Measurements from ENCODE around the gene STIL. TPM values are rescaled to one million over a fixed set of nuclear protein-coding genes. Genes with fewer than 3 reads are reported as not detected.
"Not testable (repeated sequence)": the region's sequence is repeated elsewhere in the genome, so short reads cannot be mapped to it uniquely, and the experiment has no call there.

The STIL gene
- total RNA-seq, 2 donors from 2014 or later, result 9.6 to 22.0 TPM

DNA sequence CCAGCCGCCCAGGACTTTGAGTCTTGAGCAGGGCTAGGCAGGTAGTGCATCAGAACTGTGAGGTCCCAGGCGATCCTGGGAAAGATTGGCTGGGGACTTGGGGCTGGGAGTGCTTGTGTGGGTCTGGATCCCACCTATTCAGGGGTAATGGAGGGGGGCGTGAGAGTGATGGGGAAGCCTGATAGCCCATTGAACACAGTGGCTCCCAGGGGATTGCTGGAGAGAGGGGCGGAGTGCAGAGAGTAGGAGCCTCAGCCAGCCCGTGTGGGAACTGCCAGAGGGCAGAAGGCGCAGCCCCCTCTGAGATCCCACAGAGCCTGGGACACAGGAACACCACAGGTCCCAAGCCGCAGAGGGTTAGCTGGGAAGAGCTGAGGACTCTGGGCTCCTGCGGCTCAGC lies 104.9 kb downstream of the STIL start:
- intact Hi-C loops (cut with DNase I), result no loop called here
- no peaks in the 10 kb centered on the region for H3K27me3 ChIP-seq
- no peaks in the 10 kb centered on the region for H3K36me3 ChIP-seq
- H3K9me3 ChIP-seq, result no peaks in the 10 kb centered on the region
- no peak overlapping the region for H3K9ac ChIP-seq (ENCODE audit: low read depth in 2 of 2, low read length in 2 of 2)
- no peaks in the 10 kb centered on the region for H3K4me1 ChIP-seq
- TF ChIP-seq, protein P1, sequence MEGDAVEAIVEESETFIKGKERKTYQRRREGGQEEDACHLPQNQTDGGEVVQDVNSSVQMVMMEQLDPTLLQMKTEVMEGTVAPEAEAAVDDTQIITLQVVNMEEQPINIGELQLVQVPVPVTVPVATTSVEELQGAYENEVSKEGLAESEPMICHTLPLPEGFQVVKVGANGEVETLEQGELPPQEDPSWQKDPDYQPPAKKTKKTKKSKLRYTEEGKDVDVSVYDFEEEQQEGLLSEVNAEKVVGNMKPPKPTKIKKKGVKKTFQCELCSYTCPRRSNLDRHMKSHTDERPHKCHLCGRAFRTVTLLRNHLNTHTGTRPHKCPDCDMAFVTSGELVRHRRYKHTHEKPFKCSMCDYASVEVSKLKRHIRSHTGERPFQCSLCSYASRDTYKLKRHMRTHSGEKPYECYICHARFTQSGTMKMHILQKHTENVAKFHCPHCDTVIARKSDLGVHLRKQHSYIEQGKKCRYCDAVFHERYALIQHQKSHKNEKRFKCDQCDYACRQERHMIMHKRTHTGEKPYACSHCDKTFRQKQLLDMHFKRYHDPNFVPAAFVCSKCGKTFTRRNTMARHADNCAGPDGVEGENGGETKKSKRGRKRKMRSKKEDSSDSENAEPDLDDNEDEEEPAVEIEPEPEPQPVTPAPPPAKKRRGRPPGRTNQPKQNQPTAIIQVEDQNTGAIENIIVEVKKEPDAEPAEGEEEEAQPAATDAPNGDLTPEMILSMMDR (IDR thresholded peaks at IDR 0.05), result no peak
- no peak overlapping the region for H3K4me3 ChIP-seq
- no peak overlapping the region for H3K27ac ChIP-seq
- no peak for DNase-seq

DNA sequence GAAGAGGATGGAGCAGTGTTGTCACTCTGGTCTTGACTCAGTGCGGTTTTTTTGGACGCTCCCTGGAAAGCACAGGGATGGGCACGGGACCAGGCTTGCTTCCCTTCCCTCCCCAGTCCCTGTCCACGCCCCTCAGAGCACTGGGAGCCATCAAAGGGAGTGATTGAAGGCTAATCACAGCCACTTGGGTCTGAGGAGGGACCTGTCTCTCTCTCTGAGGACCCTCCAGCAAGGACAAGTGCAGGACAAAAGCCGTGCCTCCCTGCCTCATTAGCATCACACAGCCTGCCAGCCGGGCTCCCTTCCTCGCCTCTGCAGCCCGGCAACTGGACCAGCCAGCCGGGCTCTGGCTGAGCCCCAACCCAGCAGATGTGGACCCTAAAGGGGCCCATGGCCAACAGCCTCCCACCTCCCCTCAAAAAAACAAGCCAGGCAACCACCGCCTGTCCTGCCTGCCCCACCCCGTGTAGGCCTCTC lies 105.5 kb downstream of the STIL start:
- DNase-seq, result no peak
- Histone ChIP-seq H3K4me1 (no peaks in the 10 kb centered on the region), H3K27ac (no peak overlapping the region), H3K27me3 (peaks cover 2% of the 10 kb centered on the region), H3K4me3 (no peak overlapping the region), H3K9ac (ENCODE audit: low read depth in 2 of 2, low read length in 2 of 2) (no peak overlapping the region), H3K9me3 (no peaks in the 10 kb centered on the region), H3K36me3 (no peaks in the 10 kb centered on the region)
- intact Hi-C loops (cut with DNase I), result no loop called here
- TF ChIP-seq, protein P1 (IDR thresholded peaks at IDR 0.05), result no peak

DNA sequence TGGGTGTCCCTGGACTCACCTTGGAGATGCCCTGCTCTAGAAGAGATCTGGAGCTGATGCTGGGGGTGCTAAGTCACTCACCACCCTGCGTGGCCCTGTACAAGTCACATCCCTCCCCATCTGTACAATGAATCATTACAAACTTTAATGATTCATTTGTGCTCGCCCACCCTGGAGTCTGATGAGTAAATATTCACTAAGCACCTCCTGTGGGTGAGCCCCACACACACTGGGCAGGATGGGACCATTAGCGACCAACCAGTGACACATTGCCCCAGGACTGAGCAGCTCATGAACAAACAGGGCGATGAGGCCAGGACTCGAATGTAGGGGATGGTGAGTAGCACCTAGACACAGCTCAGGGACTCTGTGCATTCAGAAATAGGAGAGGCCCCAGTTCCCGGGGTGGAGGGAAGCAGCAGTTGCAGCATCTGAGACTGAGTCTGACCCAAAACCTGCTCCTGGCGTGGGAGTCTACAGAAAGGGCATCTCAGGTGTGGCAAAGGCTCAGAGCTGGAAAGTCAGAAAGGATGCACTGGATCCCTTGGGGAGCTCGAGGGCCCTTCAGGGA lies 106.1 kb downstream of the STIL start:
- no peak overlapping the region for H3K9ac ChIP-seq (ENCODE audit: low read depth in 2 of 2, low read length in 2 of 2)
- no peak overlapping the region for H3K27ac ChIP-seq
- H3K27me3 ChIP-seq, result peaks cover 3% of the 10 kb centered on the region
- TF ChIP-seq, protein P1 (IDR thresholded peaks at IDR 0.05), result no peak
- no peaks in the 10 kb centered on the region for H3K4me1 ChIP-seq
- intact Hi-C loops (cut with DNase I), result no loop called here
- no peaks in the 10 kb centered on the region for H3K36me3 ChIP-seq
- no peaks in the 10 kb centered on the region for H3K9me3 ChIP-seq
- H3K4me3 ChIP-seq, result no peak overlapping the region
- DNase-seq, result no peak

DNA sequence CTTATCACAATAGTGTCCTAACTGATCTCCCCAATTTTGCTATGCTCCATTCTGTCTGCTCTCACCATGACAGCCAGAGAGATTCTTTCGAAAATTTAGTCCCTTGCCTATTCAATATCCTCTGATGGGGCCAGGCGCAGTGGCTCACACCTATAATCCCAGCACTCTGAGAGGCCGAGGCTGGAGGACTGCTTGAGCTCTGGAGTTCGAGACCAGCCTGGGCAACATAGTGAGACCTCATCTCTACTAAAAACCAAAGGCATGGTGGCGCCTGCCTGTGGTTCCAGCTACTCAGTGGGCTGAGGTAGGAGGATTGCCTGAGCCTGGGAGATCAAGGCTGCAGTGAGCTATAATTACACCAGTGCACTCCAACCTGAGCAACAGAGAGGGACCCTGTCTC lies 108.0 kb downstream of the STIL start:
- no peaks in the 10 kb centered on the region for H3K9me3 ChIP-seq
- TF ChIP-seq, protein P1 (IDR thresholded peaks at IDR 0.05), result no peak
- no peak overlapping the region for H3K9ac ChIP-seq (ENCODE audit: low read depth in 2 of 2, low read length in 2 of 2)
- no peaks in the 10 kb centered on the region for H3K4me1 ChIP-seq
- no peaks in the 10 kb centered on the region for H3K36me3 ChIP-seq
- no peak overlapping the region for H3K4me3 ChIP-seq
- DNase-seq, result no peak
- intact Hi-C loops (cut with DNase I), result no loop called here
- peaks cover 3% of the 10 kb centered on the region for H3K27me3 ChIP-seq
- H3K27ac ChIP-seq, result no peak overlapping the region

DNA sequence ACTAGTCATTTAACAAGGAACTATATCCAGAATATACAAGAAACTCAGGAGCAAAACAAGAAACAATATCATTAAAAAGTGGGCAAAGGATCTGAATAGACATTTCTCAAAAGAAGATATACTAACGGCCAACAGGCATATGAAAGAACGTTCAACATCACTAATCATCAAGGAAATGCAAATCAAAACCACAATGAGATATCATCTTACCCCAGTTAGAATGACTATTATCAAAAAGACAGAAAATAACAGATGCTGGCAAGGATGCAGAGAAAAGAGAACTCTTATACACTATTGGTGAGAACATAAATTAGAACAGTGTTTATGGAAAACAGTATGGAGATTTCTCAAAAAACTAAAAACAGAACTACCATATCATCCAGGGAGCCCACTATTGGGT lies 110.4 kb downstream of the STIL start:
- H3K27ac ChIP-seq; H3K4me3 ChIP-seq; H3K27me3 ChIP-seq; H3K36me3 ChIP-seq; H3K4me1 ChIP-seq; H3K9ac ChIP-seq (ENCODE audit: low read depth in 2 of 2, low read length in 2 of 2); DNase-seq; intact Hi-C loops (cut with DNase I); H3K9me3 ChIP-seq: not testable (repeated sequence)

DNA sequence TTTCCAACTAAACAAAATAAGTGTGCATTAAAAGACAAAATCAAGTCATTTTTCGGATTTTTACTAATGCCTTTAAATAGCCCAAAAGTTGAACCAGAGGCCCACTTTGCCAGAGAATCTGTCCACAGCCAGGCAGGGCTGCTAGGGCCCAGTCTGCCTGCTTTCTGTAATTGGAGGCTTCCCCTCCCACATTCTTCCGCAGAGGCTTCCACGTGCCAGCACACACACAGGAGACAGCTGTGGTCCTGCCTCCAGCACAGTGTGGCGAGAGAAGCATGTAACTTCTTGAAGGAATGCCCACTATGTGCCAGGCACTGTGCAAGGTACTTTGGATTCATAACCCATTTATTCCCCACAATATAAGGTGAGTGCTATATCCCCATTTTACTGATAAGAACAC lies 112.8 kb downstream of the STIL start:
- no peaks in the 10 kb centered on the region for H3K4me1 ChIP-seq
- H3K27me3 ChIP-seq, result peaks cover 3% of the 10 kb centered on the region
- H3K4me3 ChIP-seq, result no peak overlapping the region
- TF ChIP-seq, protein P1 (IDR thresholded peaks at IDR 0.05), result no peak
- no peak overlapping the region for H3K27ac ChIP-seq
- DNase-seq, result no peak
- H3K9ac ChIP-seq (ENCODE audit: low read depth in 2 of 2, low read length in 2 of 2), result no peak overlapping the region
- no peaks in the 10 kb centered on the region for H3K36me3 ChIP-seq
- intact Hi-C loops (cut with DNase I), result no loop called here
- H3K9me3 ChIP-seq, result no peaks in the 10 kb centered on the region

Other genes with a start within 250 kb of the STIL start
- gene CYP4Z1, start 246.9 kb downstream of the STIL start, total RNA-seq, result not detected
- gene CYP4A22, start 176.7 kb downstream of the STIL start, total RNA-seq, result not detected
- 10 to 100 TPM; 40.6 to 85.2 TPM for gene PDZK1IP1, start 124.1 kb downstream of the STIL start, total RNA-seq
- 1 to 10 TPM in 1 of 2 donors, under 1 TPM in 1; 0.90 to 1.2 TPM for gene TAL1, start 81.9 kb downstream of the STIL start, total RNA-seq
- gene CMPK1, start 19.6 kb upstream of the STIL start, total RNA-seq, result 100 to 1,000 TPM; 172 to 254 TPM
- gene FOXE3, start 102.1 kb upstream of the STIL start, total RNA-seq, result under 1 TPM; 0.11 to 0.49 TPM
- 10 to 100 TPM; 22.5 to 25.1 TPM for gene FOXD2, start 123.9 kb upstream of the STIL start, total RNA-seq

All from colonic mucosa (tissue), 4 donors.